Activated T-cell treated with anti-CD3 and anti-CD28 coated beads, Interleukin-2, amount 50 U/mL, for 4 hours (primary cell): ENCODE measurements around the gene SELENOM. TPM values are rescaled to one million over a fixed set of nuclear protein-coding genes. Genes with fewer than 3 reads are reported as not detected.
"Not testable (repeated sequence)": the region's sequence is repeated elsewhere in the genome, so short reads cannot be mapped to it uniquely, and the experiment has no call there.

Experiments used
- ATAC-seq, 2 donors: fragments of 200-7000 bp; cut with Tn5 transposase; one replicate each; pipeline ENCODE4 v1.10.0; 2021
- DNase-seq: peaks from one replicate; pipeline ENCODE4 v3.0.0-alpha.2; 2020
- H3K27me3 Mint-ChIP-seq: one replicate; pipeline ENCODE4 v1.8.0; 2021; ENCODE audit warnings: low read depth, mixed read lengths
- H3K36me3 Mint-ChIP-seq: one replicate; pipeline ENCODE4 v1.8.0; 2022; ENCODE audit warnings: mixed read lengths; ENCODE audit not compliant: insufficient read depth
- H3K4me1 Mint-ChIP-seq: one replicate; pipeline ENCODE4 v1.8.0; 2021; ENCODE audit warnings: low read depth, mixed read lengths
- H3K4me3 Mint-ChIP-seq: one replicate; pipeline ENCODE4 v1.8.0; 2021; ENCODE audit warnings: mild to moderate bottlenecking, moderate library complexity, mixed read lengths
- H3K9me3 Mint-ChIP-seq: one replicate; pipeline ENCODE4 v1.8.0; 2021; ENCODE audit warnings: mixed read lengths
- total RNA-seq, 3 donors: library from RNA; stranded (reverse); gene quantifications; one replicate each; pipeline ENCODE4 v1.2.1, GENCODE V29; 2021

SELENOM gene
- total RNA-seq, 3 donors from 2014 or later, result 8.1 to 19.2 (median 12.1) TPM

DNA sequence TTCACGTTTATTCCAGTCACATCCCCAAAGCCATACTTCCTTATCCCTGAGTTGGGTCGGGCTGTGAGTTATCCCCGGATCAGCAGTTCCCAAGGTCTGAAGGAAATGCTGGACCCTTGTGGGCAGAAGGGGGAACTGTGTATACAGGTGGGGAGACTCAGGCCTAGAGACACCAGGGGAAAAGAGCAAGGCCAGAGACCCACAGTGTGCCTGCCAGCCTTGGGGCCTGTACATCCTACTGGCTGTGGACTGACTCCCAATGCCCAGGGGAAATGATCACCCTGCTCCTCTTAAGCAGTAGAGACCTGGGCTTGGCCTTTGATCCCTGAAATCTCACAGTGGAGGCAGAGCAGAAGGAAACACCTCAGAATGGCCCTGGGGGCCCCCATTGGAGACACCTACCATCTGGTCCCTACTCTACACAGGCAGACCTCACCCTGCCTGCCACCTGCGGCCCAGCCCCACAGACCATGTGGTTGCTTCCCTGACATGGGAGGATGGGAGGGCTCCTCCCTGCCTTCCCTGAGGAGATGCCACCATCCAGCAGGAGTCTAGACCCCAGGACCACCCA, 1.3 kb downstream of the SELENOM start:
- no peak for ATAC-seq
- Mint-ChIP-seq H3K4me1 (peaks cover 24% of the 10 kb centered on the region), H3K4me3 (peak overlapping the region; percentile 87), H3K27me3 (no peaks in the 10 kb centered on the region), H3K9me3 (no peaks in the 10 kb centered on the region), H3K36me3 (no peaks in the 10 kb centered on the region)
- no peak for DNase-seq

DNA sequence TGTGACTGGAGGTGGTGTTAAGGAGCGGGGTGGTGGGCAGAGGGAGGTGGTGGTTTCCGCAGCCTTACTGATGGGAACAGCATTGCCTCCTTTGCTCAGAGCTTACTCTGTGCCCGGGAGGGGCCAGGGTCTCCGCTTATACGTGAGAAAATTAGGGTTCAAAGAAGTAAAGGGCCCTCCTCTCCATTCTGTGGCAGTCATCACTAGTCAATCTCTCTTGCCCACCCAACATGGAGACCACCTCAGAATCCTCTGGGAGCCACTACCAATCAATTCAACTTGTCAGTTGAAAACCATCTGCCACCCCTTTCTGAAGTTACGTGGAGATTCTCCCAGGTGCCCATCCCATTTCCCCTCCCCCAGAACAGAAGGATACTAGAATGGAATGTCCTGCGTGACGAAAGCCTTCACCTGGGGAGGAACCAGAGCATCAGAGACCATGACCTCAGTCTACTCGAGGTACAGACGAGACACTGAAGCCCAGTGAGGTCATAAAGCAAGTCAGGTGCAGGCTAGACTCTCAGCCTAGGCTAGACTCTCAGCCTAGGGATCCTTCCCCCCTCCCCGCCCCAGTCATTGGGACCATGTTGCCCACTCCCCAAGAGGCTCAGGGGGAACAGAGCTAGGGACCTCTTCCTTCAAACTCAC, 2.0 kb downstream of the SELENOM start:
- DNase-seq (no peak), ATAC-seq (no peak)
- Mint-ChIP-seq H3K4me3 (no peak overlapping the region), H3K36me3 (no peaks in the 10 kb centered on the region), H3K4me1 (peaks cover 24% of the 10 kb centered on the region), H3K9me3 (no peaks in the 10 kb centered on the region), H3K27me3 (no peaks in the 10 kb centered on the region)

DNA sequence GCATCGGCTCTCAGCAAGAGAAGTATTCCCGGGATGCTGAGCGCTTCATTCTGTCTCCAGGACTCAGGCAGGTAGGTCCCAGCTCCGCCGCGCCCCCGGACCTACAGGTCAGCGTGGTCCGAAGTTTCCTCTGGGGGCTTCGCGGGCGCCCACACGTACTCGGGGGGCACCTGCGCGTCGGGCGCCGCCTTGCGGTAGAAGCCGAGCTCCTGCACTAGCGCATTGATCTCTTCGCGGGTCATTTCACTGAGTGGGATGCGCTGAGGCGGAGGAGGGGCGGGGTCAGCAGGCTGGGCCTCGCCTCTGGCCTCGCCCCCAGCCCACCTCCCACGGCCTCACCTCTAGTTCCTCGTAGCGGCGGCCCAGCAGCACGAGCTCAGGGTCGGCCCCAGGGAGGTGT, 2.5 kb downstream of the SELENOM start:
- H3K4me3 Mint-ChIP-seq, result no peak overlapping the region
- DNase-seq (no peak), ATAC-seq (no peak)
- no peaks in the 10 kb centered on the region for H3K27me3 Mint-ChIP-seq
- H3K4me1 Mint-ChIP-seq, result peaks cover 24% of the 10 kb centered on the region
- H3K9me3 Mint-ChIP-seq, result no peaks in the 10 kb centered on the region
- no peaks in the 10 kb centered on the region for H3K36me3 Mint-ChIP-seq

DNA sequence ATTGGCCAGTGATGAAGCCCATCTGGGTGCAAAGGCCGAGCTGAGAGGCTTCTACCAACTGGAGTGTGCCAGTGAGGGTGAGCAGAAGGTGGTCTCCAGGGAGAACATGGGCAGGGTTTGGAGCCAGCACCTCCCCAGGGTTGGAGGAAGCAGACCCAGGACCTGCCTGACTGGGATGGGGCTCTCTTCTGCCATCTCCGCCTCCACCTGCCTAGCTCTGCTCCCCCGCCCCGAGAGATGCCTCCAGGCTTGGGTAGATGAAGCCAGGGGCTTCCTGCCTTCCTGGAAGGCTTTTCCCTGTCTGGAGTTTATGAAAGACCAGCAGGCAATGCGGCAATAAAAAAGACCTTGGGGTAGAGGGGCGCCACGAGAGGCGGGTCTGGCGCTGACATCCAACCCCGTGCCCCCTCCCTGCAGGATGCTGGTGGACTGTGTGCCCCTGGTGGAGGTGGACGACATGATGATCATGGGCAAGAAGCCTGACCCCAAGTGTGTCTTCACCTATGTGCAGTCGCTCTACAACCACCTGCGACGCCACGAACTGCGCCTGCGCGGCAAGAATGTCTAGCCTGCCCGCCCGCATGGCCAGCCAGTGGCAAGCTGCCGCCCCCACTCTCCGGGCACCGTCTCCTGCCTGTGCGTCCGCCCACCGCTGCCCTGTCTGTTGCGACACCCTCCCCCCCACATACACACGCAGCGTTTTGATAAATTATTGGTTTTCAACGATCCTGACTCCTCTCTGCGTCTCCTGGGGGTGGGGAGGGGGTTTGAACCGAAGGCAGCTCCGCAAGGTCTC, 3.3 kb downstream of the SELENOM start:
- DNase-seq (no peak), ATAC-seq (no peak)
- Mint-ChIP-seq H3K36me3 (no peaks in the 10 kb centered on the region), H3K4me3 (no peak overlapping the region), H3K4me1 (peaks cover 24% of the 10 kb centered on the region), H3K9me3 (no peaks in the 10 kb centered on the region), H3K27me3 (no peaks in the 10 kb centered on the region)

DNA sequence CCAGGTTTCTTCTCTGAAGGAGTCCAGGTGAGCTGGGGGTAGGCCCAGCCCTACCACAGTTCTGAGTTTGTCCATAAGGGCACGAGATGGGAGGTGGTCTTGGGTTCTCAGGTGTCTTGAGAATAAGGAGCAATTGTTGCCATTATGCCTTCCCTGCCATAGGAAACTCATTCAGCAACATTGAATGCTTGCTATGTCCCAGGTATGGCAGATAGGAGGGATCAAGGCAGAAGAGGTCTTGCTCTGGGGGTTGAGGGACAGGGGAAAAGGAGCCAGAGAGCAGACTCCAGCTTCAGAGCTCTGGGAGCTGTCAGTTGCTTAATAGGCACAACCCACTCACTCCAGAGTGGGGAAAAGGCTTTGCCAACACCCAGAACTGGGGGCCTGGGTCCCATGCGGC, 4.3 kb downstream of the SELENOM start:
- Mint-ChIP-seq H3K36me3 (no peaks in the 10 kb centered on the region), H3K4me1 (peaks cover 24% of the 10 kb centered on the region), H3K27me3 (no peaks in the 10 kb centered on the region), H3K9me3 (no peaks in the 10 kb centered on the region), H3K4me3 (no peak overlapping the region)
- no peak for DNase-seq
- ATAC-seq, result no peak

DNA sequence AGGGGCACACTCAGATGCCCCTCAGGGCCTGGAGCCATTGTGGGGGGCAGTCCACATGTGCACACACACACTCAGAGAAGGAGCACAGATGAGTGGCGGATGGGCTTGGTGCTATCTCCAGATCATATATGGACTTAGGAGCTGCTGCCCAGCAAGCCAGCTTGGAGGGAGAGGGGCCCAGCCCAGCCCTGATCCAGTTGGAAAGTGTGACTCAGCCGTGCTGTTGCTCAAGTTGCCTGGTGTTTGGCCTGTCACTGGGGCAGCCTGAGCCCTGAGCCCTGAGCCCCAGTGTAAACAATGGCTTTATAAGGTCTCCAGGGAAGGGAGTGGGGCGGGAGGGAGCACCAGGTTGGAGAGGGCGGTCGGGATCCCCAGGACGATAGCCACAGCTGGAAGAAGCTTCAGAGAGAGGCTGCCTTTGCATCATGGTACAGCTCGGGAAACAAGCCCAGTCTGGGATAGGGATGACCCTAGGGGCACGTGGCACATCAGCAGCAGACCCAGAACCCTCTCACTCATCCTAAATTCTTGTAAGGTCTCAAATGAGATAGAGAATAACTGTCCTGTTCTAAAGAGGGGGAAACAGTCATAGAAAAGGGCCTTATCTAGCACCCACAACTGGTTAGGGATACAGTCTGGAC, 4.8 kb downstream of the SELENOM start:
- no peaks in the 10 kb centered on the region for H3K9me3 Mint-ChIP-seq
- H3K27me3 Mint-ChIP-seq, result no peaks in the 10 kb centered on the region
- no peaks in the 10 kb centered on the region for H3K36me3 Mint-ChIP-seq
- H3K4me1 Mint-ChIP-seq, result peaks cover 19% of the 10 kb centered on the region
- H3K4me3 Mint-ChIP-seq, result no peak overlapping the region
- no peak for DNase-seq
- no peak for ATAC-seq

DNA sequence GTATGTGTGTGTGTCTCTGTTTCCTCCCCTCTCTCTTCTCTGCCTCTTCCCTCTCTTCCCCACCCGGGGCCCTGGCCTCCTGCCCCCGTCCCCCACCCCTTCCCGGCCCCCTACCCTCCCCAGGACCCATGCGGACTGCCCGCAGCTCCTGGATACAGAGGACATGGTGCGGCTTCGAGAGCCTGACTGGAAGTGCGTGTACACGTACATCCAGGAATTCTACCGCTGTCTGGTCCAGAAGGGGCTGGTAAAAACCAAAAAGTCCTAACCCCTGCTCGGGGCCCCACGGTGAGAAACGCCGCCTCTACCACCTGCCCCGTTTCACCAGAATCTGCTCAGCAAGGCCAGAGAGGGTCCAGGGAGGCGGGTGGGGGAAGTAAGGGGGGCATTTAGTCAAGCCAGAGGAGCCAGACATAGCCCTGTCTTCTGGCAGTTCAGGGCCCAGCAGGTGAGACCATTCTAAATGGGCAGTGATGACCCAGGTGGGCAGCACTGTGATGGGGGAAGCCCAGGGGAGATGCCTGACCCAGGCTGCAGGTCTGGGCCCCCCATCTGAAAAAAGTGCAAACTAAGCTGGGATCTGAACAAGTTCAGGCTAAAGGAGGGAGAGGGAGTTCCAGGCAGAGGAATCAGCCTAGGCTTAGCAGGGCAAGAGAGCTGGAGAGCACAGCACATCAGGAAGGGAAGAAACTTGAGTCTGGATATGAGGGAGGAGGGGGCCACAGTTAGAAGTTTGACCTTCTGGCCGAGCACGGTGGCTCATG, 6.4 kb downstream of the SELENOM start:
- Mint-ChIP-seq H3K36me3 (no peaks in the 10 kb centered on the region), H3K9me3 (no peaks in the 10 kb centered on the region), H3K27me3 (no peaks in the 10 kb centered on the region), H3K4me1 (peaks cover 3% of the 10 kb centered on the region), H3K4me3 (no peak overlapping the region)
- DNase-seq (no peak), ATAC-seq (no peak)

DNA sequence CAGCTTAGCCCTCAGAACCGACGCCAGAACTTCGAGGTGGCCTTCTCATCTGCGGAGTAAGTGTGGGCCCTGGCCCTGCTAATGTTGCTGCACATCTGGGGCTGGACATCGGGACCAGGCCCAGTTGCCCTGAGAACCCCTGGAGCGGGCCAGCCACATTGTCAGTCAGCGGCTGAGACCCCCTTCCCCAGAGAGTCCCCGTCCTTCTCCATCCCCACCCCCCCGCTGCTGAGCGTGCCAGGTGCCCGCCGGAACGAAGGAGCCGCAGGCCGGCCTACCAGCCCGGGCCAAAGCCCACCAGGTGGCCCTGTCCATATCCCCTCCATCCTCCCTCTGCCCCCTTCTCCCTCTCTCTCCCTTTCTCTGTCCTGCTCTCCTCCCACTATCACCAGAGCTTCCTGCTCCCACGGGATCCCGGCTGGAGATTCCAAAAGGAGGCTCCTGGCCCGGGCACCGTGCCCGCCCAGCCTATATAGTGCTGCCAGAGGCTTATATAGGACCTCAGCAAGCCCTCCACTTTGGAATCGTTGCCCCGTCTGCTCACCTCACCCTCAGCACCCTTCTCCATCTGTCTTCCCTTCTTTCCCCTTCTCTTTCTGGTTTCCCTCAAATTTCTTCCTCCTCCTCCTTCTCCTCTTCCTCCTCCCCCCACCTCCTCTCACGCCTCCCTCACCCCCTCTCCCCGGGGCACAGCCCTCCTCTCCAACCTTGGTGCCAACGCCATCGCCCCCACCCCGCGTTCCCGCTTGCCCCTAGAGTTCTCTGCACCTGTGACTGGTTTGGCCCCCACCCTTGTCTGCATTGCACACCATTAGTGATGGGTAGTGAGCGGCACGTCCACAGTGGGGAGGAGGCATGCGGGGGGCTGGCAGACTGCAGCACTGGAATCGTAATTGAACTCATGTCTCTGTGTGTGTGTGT, 7.3 kb downstream of the SELENOM start:
- no peaks in the 10 kb centered on the region for H3K27me3 Mint-ChIP-seq
- H3K4me1 Mint-ChIP-seq, result no peaks in the 10 kb centered on the region
- no peak overlapping the region for H3K4me3 Mint-ChIP-seq
- no peaks in the 10 kb centered on the region for H3K36me3 Mint-ChIP-seq
- DNase-seq (no peak), ATAC-seq (no peak)
- no peaks in the 10 kb centered on the region for H3K9me3 Mint-ChIP-seq

DNA sequence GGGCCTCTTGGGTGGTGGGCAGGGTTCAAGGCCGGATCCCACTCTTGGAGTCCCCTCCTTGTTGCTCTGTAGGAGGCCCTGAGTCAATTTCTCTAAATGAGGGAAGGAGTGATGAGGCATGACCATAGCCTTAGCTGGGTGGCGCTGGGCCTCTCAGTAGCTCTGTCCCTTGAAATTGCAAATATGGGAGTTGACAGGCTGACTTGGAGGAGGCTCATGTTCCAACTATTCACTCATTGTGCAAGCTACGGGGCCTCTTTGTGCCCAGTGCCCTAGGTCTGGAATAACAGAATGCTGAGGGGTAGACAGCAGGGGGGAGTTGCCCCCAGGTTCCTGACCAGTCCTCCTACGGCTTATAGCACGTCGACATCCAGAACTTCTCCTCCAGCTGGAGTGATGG, 8.0 kb downstream of the SELENOM start:
- Mint-ChIP-seq H3K4me1 (no peaks in the 10 kb centered on the region), H3K4me3 (no peak overlapping the region), H3K9me3 (no peaks in the 10 kb centered on the region), H3K36me3 (no peaks in the 10 kb centered on the region), H3K27me3 (no peaks in the 10 kb centered on the region)
- ATAC-seq (no peak), DNase-seq (no peak)

DNA sequence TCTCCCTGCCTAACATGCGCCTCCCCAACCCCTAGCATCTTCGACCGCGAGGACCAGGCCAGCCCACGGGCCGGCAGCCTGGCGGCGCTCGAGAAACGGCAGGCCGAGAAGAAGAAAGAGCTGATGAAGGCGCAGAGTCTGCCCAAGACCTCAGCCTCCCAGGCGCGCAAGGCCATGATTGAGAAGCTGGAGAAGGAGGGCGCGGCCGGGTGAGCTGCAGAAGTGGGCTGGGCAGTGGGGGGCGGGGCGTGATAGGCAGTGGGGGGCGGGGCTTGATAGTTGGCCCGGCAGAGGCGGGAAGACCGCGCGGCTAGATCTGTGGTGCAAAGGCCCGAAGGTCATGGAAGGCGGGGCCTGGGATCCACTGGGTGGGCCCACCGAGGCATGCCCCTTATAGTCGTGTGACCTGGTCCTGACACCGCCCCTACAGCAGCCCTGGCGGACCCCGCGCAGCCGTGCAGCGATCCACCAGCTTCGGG, 8.7 kb downstream of the SELENOM start:
- H3K36me3 Mint-ChIP-seq, result no peaks in the 10 kb centered on the region
- no peaks in the 10 kb centered on the region for H3K27me3 Mint-ChIP-seq
- DNase-seq (no peak), ATAC-seq (no peak)
- no peak overlapping the region for H3K4me3 Mint-ChIP-seq
- no peaks in the 10 kb centered on the region for H3K9me3 Mint-ChIP-seq
- H3K4me1 Mint-ChIP-seq, result no peaks in the 10 kb centered on the region

DNA sequence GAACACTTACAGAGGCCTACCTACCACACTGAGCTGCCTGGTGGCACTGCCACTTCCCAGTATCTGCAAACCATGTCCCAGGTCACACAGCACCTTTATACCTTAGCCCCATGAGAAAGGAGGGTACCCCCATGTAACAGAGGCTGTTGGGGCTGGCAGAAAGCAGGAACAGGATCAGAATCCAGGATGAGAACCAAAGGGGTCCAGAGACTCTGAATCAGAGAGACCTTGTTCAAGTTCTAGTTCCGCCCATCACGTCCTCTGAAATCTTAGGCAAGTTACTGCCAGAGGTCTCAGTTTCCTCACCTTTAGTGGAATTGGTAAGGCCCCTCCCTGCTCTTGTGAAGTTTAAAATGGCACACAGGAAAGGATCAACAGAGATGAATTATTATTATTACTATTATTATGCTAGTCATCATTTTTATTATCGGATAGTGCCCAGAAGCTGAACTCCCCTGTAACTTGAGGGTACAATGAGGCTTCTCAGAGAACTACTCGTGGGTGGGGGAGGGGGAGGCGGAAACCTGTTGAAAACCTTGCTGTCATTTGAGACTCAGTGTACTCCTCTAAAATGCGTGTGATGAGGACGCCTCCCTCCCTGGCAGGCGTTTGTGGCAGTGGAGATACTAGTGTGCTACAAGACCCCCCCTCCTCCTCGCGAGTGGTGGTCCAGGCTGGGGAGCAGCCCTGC, 9.3 kb downstream of the SELENOM start:
- no peaks in the 10 kb centered on the region for H3K4me1 Mint-ChIP-seq
- H3K9me3 Mint-ChIP-seq, result no peaks in the 10 kb centered on the region
- no peak overlapping the region for H3K4me3 Mint-ChIP-seq
- no peaks in the 10 kb centered on the region for H3K27me3 Mint-ChIP-seq
- no peak for ATAC-seq
- no peak for DNase-seq
- H3K36me3 Mint-ChIP-seq, result no peaks in the 10 kb centered on the region

DNA sequence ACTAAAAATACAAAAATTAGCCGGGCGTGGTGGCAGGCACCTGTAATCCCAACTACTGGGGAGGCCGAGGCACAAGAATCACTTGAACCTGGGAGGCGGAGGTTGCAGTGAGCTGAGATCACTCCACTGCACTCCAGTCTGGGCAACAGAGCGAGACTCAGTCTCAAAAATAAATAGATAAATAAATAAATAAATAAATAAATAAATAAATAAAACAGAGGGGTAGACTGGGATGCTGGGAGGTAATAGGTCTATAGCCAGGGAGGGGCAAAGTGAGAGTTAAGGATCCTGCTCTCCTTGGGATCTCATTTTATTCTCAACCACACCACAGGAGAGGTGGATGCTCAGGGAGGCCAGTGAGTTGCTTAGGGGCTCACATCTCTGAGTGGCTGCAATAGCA, 9.8 kb downstream of the SELENOM start:
- H3K36me3 Mint-ChIP-seq, H3K9me3 Mint-ChIP-seq, DNase-seq, H3K4me1 Mint-ChIP-seq, H3K4me3 Mint-ChIP-seq, ATAC-seq, H3K27me3 Mint-ChIP-seq: not testable (repeated sequence)
